Sigmoid colon (tissue), 4 donors: ENCODE results near the gene RPS15.

Source experiments
- CTCF ChIP-seq, 4 experiments: fragments of 450-650 bp in 3 of 4; fragments of 200-600 bp in 1 of 4; IDR thresholded peaks; one replicate each; pipeline ENCODE4 v1.5.1; 2016 to 2019; ENCODE audit warnings: antibody characterized with exemption in 4 of 4, mild to moderate bottlenecking in 3 of 4, moderate library complexity in 2 of 4
- EP300 ChIP-seq, 4 donors: sonication (generic); formaldehyde crosslinking; IDR thresholded peaks; one replicate each; pipeline ENCODE4 v1.6.1; 2017; ENCODE audit warnings: antibody characterized with exemption in 4 of 4
- POLR2A ChIP-seq, 2 donors: fragments of 450-650 bp; IDR thresholded peaks; one replicate each; pipeline ENCODE4 v1.6.1; 2016; ENCODE audit warnings: antibody characterized with exemption in 2 of 2, mild to moderate bottlenecking in 2 of 2, moderate library complexity in 2 of 2

- no peak for TF ChIP-seq CTCF (IDR thresholded peaks at IDR 0.05)
- TF ChIP-seq POLR2A (IDR thresholded peaks at IDR 0.05): no peak
- no peak for TF ChIP-seq EP300 (IDR thresholded peaks at IDR 0.05)
Observed at GRCh38 chr19:1457892-1458291, 19.7 kb downstream of the RPS15 start.
